SK-N-SH (cell line): ENCODE data around the gene NACC1. TPM values are rescaled to one million over a fixed set of nuclear protein-coding genes. Genes with fewer than 3 reads are reported as not detected.
A peak's percentile ranks its signal among the peaks of the same experiment; 100 is the strongest.

Experiments
- CTCF ChIA-PET: fragments of 300-600, 350-600 bp; formaldehyde crosslinking; extraction: SDS; loops from one replicate; lab custom pipeline; 2021; lab: Yijun Ruan, JAX
- POLR2A ChIA-PET: fragments of 350-600 bp; sonication (Branson Sonifier 250); formaldehyde crosslinking; extraction: SDS; loops from one replicate; lab custom pipeline; 2020; ENCODE audit warnings: antibody characterized with exemption, inconsistent platforms; lab: Yijun Ruan, JAX
- DNase-seq: peaks from one replicate; pipeline ENCODE4 v3.0.0; 2012
- H2AFZ ChIP-seq: fragments of 200-600 bp; sonication (generic); 2 replicates; pipeline ENCODE4 v1.8.1; 2016; ENCODE audit warnings: antibody characterized with exemption, mild to moderate bottlenecking, low read depth
- H3F3A ChIP-seq: fragments of 200-600 bp; sonication (generic); replicated peaks from 2 replicates; pipeline ENCODE3; 2016; ENCODE audit warnings: antibody characterized with exemption, mild to moderate bottlenecking; ENCODE audit not compliant: insufficient read depth
- H3K27ac ChIP-seq, 2 experiments: fragments of 200-500 bp in 1 of 2; fragments of 200-600 bp in 1 of 2; sonication (Bioruptor generic) in 1 of 2; sonication (generic), shearing (Covaris generic) in 1 of 2; 2 replicates each; pipeline versions ENCODE4 v1.5.1 to v1.6.1; 2014 to 2016; ENCODE audit warnings: low read depth in 2 of 2, inconsistent platforms in 1 of 2, low read length in 1 of 2, mild to moderate bottlenecking in 1 of 2, mixed read lengths in 1 of 2
- H3K27me3 ChIP-seq: fragments of 200-600 bp; sonication (generic), shearing (Covaris generic); 2 replicates; pipeline ENCODE4 v1.6.1; 2016; ENCODE audit warnings: mixed run types; ENCODE audit not compliant: insufficient read depth
- H3K36me3 ChIP-seq, 2 experiments: fragments of 200-500 bp in 1 of 2; fragments of 200-600 bp in 1 of 2; sonication (Bioruptor generic) in 1 of 2; sonication (generic) in 1 of 2; replicated peaks in 1 of 2; 2 replicates each; pipeline versions ENCODE3 to v1.5.1; 2014 to 2016; ENCODE audit warnings: low read length in 1 of 2, mild to moderate bottlenecking in 1 of 2; ENCODE audit not compliant: insufficient read depth in 2 of 2, control insufficient read depth in 1 of 2
- H3K4me1 ChIP-seq, 2 experiments: fragments of 200-500 bp in 1 of 2; fragments of 200-600 bp in 1 of 2; sonication (Bioruptor generic) in 1 of 2; sonication (generic), shearing (Covaris generic) in 1 of 2; 2 replicates each; pipeline versions ENCODE4 v1.5.1 to v1.6.1; 2014 to 2016; ENCODE audit warnings: low read depth in 1 of 2, low read length in 1 of 2, mixed run types in 1 of 2; ENCODE audit not compliant: insufficient read depth in 2 of 2, control insufficient read depth in 1 of 2
- H3K4me2 ChIP-seq: fragments of 200-600 bp; sonication (generic), shearing (Covaris generic); 2 replicates; pipeline ENCODE4 v1.6.1; 2017; ENCODE audit warnings: mixed run types
- H3K4me3 ChIP-seq, 2 experiments: fragments of 200-500 bp in 1 of 2; fragments of 200-600 bp in 1 of 2; sonication (Bioruptor generic) in 1 of 2; sonication (generic), shearing (Covaris generic) in 1 of 2; 2 replicates each; pipeline versions ENCODE4 v1.5.1 to v1.8.1; 2014 to 2016; ENCODE audit warnings: low read depth in 2 of 2, inconsistent platforms in 1 of 2, low read length in 1 of 2, mild to moderate bottlenecking in 1 of 2, mixed read lengths in 1 of 2, moderate library complexity in 1 of 2
- H3K79me2 ChIP-seq: fragments of 200-600 bp; sonication (generic); 2 replicates; pipeline ENCODE4 v1.8.1; 2017; ENCODE audit warnings: mild to moderate bottlenecking; ENCODE audit not compliant: insufficient read depth
- H3K9ac ChIP-seq: fragments of 200-600 bp; sonication (generic); 2 replicates; pipeline ENCODE4 v1.6.1; 2017; ENCODE audit warnings: mixed run types
- H3K9me2 ChIP-seq: fragments of 200-600 bp; sonication (generic); 2 replicates; pipeline ENCODE4 v1.6.1; 2017; ENCODE audit warnings: mixed run types
- H3K9me3 ChIP-seq: fragments of 200-600 bp; sonication (generic); 2 replicates; pipeline ENCODE4 v1.6.1; 2017; ENCODE audit warnings: mixed run types, mild to moderate bottlenecking, moderate library complexity
- H4K20me1 ChIP-seq: fragments of 200-600 bp; sonication (generic); 2 replicates; pipeline ENCODE4 v1.6.1; 2017; ENCODE audit warnings: mild to moderate bottlenecking, mixed run types; ENCODE audit not compliant: insufficient read depth
- ELF1 ChIP-seq: IDR thresholded peaks from 2 replicates; pipeline ENCODE4 v1.4.0; 2012
- EP300 ChIP-seq, 2 experiments: IDR thresholded peaks; 2 replicates each; pipeline versions ENCODE4 v1.4.0 to v1.6.1; 2012; ENCODE audit warnings: borderline replicate concordance in 1 of 2, low read depth in 1 of 2, low read length in 1 of 2
- EZH2phosphoT487 ChIP-seq: fragments of 200-600 bp; sonication (generic); IDR thresholded peaks from 2 replicates; pipeline ENCODE4 v1.6.1; 2017; ENCODE audit warnings: low read depth, mixed run types, mild to moderate bottlenecking, antibody characterized with exemption, moderate library complexity, borderline replicate concordance
- FOSL2 ChIP-seq: IDR thresholded peaks from 2 replicates; pipeline ENCODE4 v1.4.0; 2012; ENCODE audit warnings: low read depth, mild to moderate bottlenecking, moderate library complexity, borderline replicate concordance
- GABPA ChIP-seq: IDR thresholded peaks from 2 replicates; pipeline ENCODE4 v1.4.0; 2012; ENCODE audit warnings: low read depth, mild to moderate bottlenecking
- GATA2 ChIP-seq: sonication (generic); formaldehyde crosslinking; IDR thresholded peaks from 2 replicates; pipeline ENCODE4 v1.5.0; 2020; ENCODE audit warnings: mild to moderate bottlenecking, missing genetic modification reagents
- IRF3 ChIP-seq: fragments of 150-350 bp; IDR thresholded peaks from 2 replicates; pipeline ENCODE4 v1.6.1; 2016; ENCODE audit warnings: mild to moderate bottlenecking, low read depth, low read length
- JUND ChIP-seq: IDR thresholded peaks from 2 replicates; pipeline ENCODE4 v1.4.0; 2012
- MAX ChIP-seq: IDR thresholded peaks from 2 replicates; pipeline ENCODE4 v1.4.0; 2012; ENCODE audit warnings: low read depth
- MEF2A ChIP-seq: IDR thresholded peaks from 2 replicates; pipeline ENCODE4 v1.4.0; 2012; ENCODE audit warnings: low read depth, borderline replicate concordance
- MXI1 ChIP-seq: IDR thresholded peaks from 2 replicates; pipeline ENCODE4 v1.6.1; 2012; ENCODE audit warnings: mild to moderate bottlenecking, low read depth, low read length, improper control_type of control experiment
- NRF1 ChIP-seq: IDR thresholded peaks from 2 replicates; pipeline ENCODE4 v1.6.1; 2012; ENCODE audit warnings: low read depth, mild to moderate bottlenecking, low read length
- POLR2AphosphoS5 ChIP-seq: IDR thresholded peaks from 2 replicates; pipeline ENCODE4 v1.6.1; 2012; ENCODE audit warnings: low read depth, low read length
- RAD21 ChIP-seq: IDR thresholded peaks from 2 replicates; pipeline ENCODE4 v1.6.1; 2012; ENCODE audit warnings: mild to moderate bottlenecking, low read length
- RXRA ChIP-seq: IDR thresholded peaks from 2 replicates; pipeline ENCODE4 v1.4.0; 2012; ENCODE audit warnings: low read depth, mild to moderate bottlenecking, borderline replicate concordance
- SIN3A ChIP-seq: IDR thresholded peaks from 2 replicates; pipeline ENCODE4 v1.6.1; 2012; ENCODE audit warnings: low read depth, mild to moderate bottlenecking, low read length, moderate library complexity, borderline replicate concordance
- SMC3 ChIP-seq: IDR thresholded peaks from 2 replicates; pipeline ENCODE4 v1.6.1; 2012; ENCODE audit warnings: low read depth, low read length, improper control_type of control experiment
- TAF1 ChIP-seq: IDR thresholded peaks from 2 replicates; pipeline ENCODE4 v1.6.1; 2012; ENCODE audit warnings: low read depth, mild to moderate bottlenecking, low read length, moderate library complexity, borderline replicate concordance
- TEAD4 ChIP-seq: IDR thresholded peaks from 2 replicates; pipeline ENCODE4 v1.4.0; 2012; ENCODE audit warnings: mild to moderate bottlenecking, borderline replicate concordance; ENCODE audit not compliant: insufficient read depth
- WGBS: methylation state at CpG from one replicate; pipeline ENCODE4 v1.1.6; 2017; ENCODE audit warnings: low lambda C conversion rate; 5-methylcytosine and 5-hydroxymethylcytosine counted together
- polyA plus RNA-seq, 3 experiments: library from polyadenylated mRNA; depleted of rRNA; stranded (reverse); fragments of >200 nt; gene quantifications; 2 replicates each; pipeline ENCODE4 v1.2.3, GENCODE V29; 2012
- TF ChIP-seq, protein P1 (sequence below): IDR thresholded peaks from 2 replicates; pipeline ENCODE4 v1.6.1; 2012; ENCODE audit warnings: mild to moderate bottlenecking, low read depth, low read length, moderate library complexity
- TF ChIP-seq, protein P2 (sequence below): fragments of 200-600 bp; sonication (generic); IDR thresholded peaks from 2 replicates; pipeline ENCODE4 v1.6.1; 2017; ENCODE audit warnings: antibody characterized with exemption, mild to moderate bottlenecking, moderate library complexity

Gene NACC1
- polyA plus RNA-seq, 1 of the 3 experiments (the other 2 are of a cell fraction): 127 TPM

GRCh38 chr19:13150187-13150930 lies 32.3 kb downstream of the NACC1 start, which contains the start of the genes IER2 and STX10 (continued):
- peak; percentile 97 for TF ChIP-seq GABPA
- TF ChIP-seq IRF3: no peak
- no peak for TF ChIP-seq MEF2A
- peak; percentile 96 for TF ChIP-seq ELF1
- TF ChIP-seq FOSL2: no peak
- TF ChIP-seq SMC3: peak; percentile 22
- no peak for TF ChIP-seq TEAD4
- no peak for TF ChIP-seq RXRA
- no peak for TF ChIP-seq GATA2 (CRISPR knock-in tag)
- TF ChIP-seq, protein P1, sequence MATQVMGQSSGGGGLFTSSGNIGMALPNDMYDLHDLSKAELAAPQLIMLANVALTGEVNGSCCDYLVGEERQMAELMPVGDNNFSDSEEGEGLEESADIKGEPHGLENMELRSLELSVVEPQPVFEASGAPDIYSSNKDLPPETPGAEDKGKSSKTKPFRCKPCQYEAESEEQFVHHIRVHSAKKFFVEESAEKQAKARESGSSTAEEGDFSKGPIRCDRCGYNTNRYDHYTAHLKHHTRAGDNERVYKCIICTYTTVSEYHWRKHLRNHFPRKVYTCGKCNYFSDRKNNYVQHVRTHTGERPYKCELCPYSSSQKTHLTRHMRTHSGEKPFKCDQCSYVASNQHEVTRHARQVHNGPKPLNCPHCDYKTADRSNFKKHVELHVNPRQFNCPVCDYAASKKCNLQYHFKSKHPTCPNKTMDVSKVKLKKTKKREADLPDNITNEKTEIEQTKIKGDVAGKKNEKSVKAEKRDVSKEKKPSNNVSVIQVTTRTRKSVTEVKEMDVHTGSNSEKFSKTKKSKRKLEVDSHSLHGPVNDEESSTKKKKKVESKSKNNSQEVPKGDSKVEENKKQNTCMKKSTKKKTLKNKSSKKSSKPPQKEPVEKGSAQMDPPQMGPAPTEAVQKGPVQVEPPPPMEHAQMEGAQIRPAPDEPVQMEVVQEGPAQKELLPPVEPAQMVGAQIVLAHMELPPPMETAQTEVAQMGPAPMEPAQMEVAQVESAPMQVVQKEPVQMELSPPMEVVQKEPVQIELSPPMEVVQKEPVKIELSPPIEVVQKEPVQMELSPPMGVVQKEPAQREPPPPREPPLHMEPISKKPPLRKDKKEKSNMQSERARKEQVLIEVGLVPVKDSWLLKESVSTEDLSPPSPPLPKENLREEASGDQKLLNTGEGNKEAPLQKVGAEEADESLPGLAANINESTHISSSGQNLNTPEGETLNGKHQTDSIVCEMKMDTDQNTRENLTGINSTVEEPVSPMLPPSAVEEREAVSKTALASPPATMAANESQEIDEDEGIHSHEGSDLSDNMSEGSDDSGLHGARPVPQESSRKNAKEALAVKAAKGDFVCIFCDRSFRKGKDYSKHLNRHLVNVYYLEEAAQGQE: no peak
- TF ChIP-seq RAD21: peak; percentile 53
- TF ChIP-seq EP300 (IDR thresholded peaks at IDR 0.05; ENCODE audit: borderline replicate concordance in 1 of 2, low read depth in 1 of 2, low read length in 1 of 2): no peak

DNA sequence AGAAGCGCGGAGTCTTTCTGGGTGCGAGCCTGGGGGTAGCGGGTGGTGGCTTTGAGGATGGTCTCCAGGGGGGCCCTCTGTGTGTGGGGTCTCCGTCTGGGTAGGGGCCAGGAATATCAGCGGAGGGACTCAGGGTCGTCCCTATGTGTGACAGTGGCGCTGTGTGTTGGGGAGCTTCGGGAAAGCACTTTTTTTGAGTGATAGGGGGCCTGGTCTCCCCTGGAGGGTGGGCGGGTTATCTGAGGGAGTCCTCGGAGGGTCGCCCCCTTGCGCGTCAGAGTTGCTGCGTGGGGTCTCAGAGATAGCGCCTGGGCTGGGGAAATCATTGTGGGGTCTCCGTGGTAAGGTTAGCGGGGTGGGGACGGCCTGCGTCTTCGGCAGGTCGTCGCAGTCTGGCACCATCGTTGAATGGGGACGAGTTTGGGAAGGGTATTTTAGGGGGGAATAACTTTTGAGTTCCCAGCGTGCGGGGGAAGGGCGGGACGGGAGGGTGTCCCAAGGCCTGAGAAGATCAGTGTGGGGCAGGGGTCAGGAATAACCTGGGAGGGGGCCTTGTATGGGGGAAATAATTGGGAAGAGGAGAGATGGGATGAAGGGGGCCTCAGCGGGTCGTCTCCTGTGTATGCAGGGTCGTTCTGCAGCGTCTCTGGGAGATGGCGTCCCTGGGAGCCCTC lies 33.0 kb downstream of the NACC1 start:
- CTCF ChIA-PET: interaction anchor here (0.7 to 1.8 kb wide), 6 partner anchors 13 to 185 kb away, joined by 3 to 10 read pairs (median 5); no protein-coding TSS in a partner anchor
- no peaks in the 10 kb centered on the region for H3K9me3 ChIP-seq
- peak overlapping the region; percentile 94 for H3K9ac ChIP-seq
- H3F3A ChIP-seq: peaks cover 22% of the 10 kb centered on the region
- POLR2A ChIA-PET: interaction anchor here (1.1 to 2.8 kb wide), 3 partner anchors 10 to 177 kb away, joined by 4 to 24 read pairs (median 6); no protein-coding TSS in a partner anchor
- peak overlapping the region; percentile 95 to 99 for H3K27ac ChIP-seq
- H2AFZ ChIP-seq: no peak overlapping the region
- H3K27me3 ChIP-seq: no peaks in the 10 kb centered on the region
- no peak for TF ChIP-seq JUND
- TF ChIP-seq NRF1: no peak
- no peak for TF ChIP-seq TAF1
- no peak for TF ChIP-seq MAX
- no peak for TF ChIP-seq MXI1
- TF ChIP-seq, protein P2, sequence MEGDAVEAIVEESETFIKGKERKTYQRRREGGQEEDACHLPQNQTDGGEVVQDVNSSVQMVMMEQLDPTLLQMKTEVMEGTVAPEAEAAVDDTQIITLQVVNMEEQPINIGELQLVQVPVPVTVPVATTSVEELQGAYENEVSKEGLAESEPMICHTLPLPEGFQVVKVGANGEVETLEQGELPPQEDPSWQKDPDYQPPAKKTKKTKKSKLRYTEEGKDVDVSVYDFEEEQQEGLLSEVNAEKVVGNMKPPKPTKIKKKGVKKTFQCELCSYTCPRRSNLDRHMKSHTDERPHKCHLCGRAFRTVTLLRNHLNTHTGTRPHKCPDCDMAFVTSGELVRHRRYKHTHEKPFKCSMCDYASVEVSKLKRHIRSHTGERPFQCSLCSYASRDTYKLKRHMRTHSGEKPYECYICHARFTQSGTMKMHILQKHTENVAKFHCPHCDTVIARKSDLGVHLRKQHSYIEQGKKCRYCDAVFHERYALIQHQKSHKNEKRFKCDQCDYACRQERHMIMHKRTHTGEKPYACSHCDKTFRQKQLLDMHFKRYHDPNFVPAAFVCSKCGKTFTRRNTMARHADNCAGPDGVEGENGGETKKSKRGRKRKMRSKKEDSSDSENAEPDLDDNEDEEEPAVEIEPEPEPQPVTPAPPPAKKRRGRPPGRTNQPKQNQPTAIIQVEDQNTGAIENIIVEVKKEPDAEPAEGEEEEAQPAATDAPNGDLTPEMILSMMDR: no peak
- no peak for TF ChIP-seq EZH2phosphoT487
- TF ChIP-seq POLR2AphosphoS5: no peak
- TF ChIP-seq SIN3A: no peak
- H3K4me3 ChIP-seq: peak overlapping the region; percentile 83 to 94
- peaks cover 0 to 19% of the 10 kb centered on the region in 2 experiments for H3K36me3 ChIP-seq
- peak overlapping the region; percentile 81 for H3K4me2 ChIP-seq
- DNase-seq: no peak
- H3K4me1 ChIP-seq: peaks cover 4 to 19% of the 10 kb centered on the region in 2 experiments; a peak in 1 of 4 replicates
- H4K20me1 ChIP-seq: peaks cover 25% of the 10 kb centered on the region
- peaks cover 64% of the 10 kb centered on the region for H3K79me2 ChIP-seq
- 0% methylated on average over 23 of the region's 34 CpGs for WGBS
- no peaks in the 10 kb centered on the region for H3K9me2 ChIP-seq
